Esophagus muscularis mucosa (tissue), 4 donors: ENCODE results near the gene ARID1B. TPM values are rescaled to one million over a fixed set of nuclear protein-coding genes. Genes with fewer than 3 reads are reported as not detected.

Experiments used
- DNase-seq: peaks from one replicate; pipeline ENCODE4 v3.0.0-alpha.2; 2017; ENCODE audit errors: extremely low spot score
- H3K27ac ChIP-seq, 4 donors: fragments of 200-600 bp; sonication (generic); replicated peaks in 1 of 4; 1 replicate in 3 of 4; 2 replicates in 1 of 4; pipeline ENCODE4 v1.5.1; 2016 to 2019; ENCODE audit warnings: mild to moderate bottlenecking in 1 of 4
- H3K27me3 ChIP-seq, 4 donors: fragments of 200-600 bp; sonication (generic); one replicate each; pipeline versions ENCODE4 v1.5.1 to v1.6.0; 2016 to 2019
- H3K36me3 ChIP-seq, 4 donors: fragments of 200-600 bp; sonication (generic); one replicate each; pipeline ENCODE4 v1.5.1; 2016 to 2019
- H3K4me1 ChIP-seq, 4 donors: fragments of 200-600 bp; sonication (generic); one replicate each; pipeline ENCODE4 v1.5.1; 2016 to 2019
- H3K4me3 ChIP-seq, 4 donors: fragments of 200-600 bp; sonication (generic); 1 replicate in 2 of 4; 2 replicates in 2 of 4; pipeline ENCODE4 v1.5.1; 2016 to 2019; ENCODE audit warnings: mild to moderate bottlenecking in 4 of 4, moderate library complexity in 1 of 4
- H3K9me3 ChIP-seq, 4 donors: fragments of 200-600 bp; sonication (generic); 1 replicate in 3 of 4; 2 replicates in 1 of 4; pipeline ENCODE4 v1.5.1; 2016 to 2019
- EP300 ChIP-seq: sonication (generic); formaldehyde crosslinking; IDR thresholded peaks from one replicate; pipeline ENCODE4 v1.6.1; 2017; ENCODE audit warnings: antibody characterized with exemption
- POLR2A ChIP-seq: fragments of 450-650 bp; IDR thresholded peaks from one replicate; pipeline ENCODE4 v1.6.1; 2017; ENCODE audit warnings: antibody characterized with exemption, moderate library complexity, mild to moderate bottlenecking, low read depth
- POLR2AphosphoS5 ChIP-seq, 2 donors: sonication (generic); formaldehyde crosslinking; IDR thresholded peaks; one replicate each; pipeline ENCODE4 v1.6.1; 2017; ENCODE audit warnings: antibody characterized with exemption in 2 of 2
- WGBS: methylation state at CpG from one replicate; pipeline ENCODE4 v1.1.5; 2018; 5-methylcytosine and 5-hydroxymethylcytosine counted together
- intact Hi-C: fragments of 100-400 bp; cut with DNase I; formaldehyde crosslinking; loops from one replicate; pipeline ENCODE4 v1.15.1; 2023
- total RNA-seq, 4 donors: library from RNA; depleted of rRNA; stranded (reverse); fragments of >200 nt; gene quantifications; one replicate each; pipeline versions ENCODE4 v1.1.0 to v1.2.1, GENCODE V29; 2016
- TF ChIP-seq, protein P1 (sequence below), 3 experiments: fragments of 200-600 bp in 2 of 3; fragments of 450-650 bp in 1 of 3; sonication (generic) in 2 of 3; IDR thresholded peaks; one replicate each; pipeline ENCODE4 v1.5.1; 2017 to 2019; ENCODE audit warnings: antibody characterized with exemption in 3 of 3, mild to moderate bottlenecking in 2 of 3, moderate library complexity in 1 of 3

The ARID1B gene
- total RNA-seq, 4 donors from 2014 or later: 55.0 to 87.2 (median 72.7) TPM

DNA sequence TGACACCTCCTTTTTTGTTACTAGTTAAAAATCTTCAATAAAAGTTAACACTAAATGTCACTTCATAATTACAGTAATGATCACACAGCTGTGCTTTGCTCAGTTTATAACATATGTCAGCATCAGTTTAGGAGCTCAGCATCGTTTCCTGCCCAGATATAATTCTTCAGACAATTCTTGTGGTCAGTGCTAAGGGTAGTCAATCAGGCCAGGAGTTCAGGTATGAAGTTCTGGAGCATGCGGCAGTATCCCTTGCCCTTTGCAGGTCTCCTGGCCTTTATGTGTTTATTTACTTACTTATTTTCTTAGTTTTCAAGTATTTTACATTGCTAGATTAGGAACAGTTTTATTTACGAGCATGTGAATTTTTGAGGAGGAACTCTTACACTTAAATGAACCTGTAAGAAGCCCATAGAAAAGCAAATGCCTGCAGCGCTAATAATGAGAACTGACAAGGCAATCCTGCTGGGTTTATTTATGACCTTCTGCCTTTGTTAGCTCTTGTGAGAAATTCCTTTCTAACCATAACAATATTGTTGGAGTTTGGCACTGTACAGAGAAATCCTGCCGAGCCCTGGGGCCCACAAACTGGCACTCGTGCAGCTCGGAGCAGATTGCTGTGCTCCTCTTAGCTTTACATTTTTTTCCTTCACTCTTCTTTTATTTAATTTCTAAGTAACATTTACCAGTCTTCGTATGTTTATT is 293.4 kb downstream of the ARID1B start:
- DNase-seq: no peak
- no peaks in the 10 kb centered on the region for H3K36me3 ChIP-seq
- no peak overlapping the region for H3K4me3 ChIP-seq
- 39% methylated on average over 8 of the region's 8 CpGs for WGBS
- peak overlapping the region in 1 of 4 donors; percentile 3 for H3K27ac ChIP-seq
- intact Hi-C loops: no loop called here
- H3K9me3 ChIP-seq: no peaks in the 10 kb centered on the region
- TF ChIP-seq EP300 (no peak), POLR2A (no peak), POLR2AphosphoS5 (IDR thresholded peaks at IDR 0.05) (no peak)
- TF ChIP-seq, protein P1, sequence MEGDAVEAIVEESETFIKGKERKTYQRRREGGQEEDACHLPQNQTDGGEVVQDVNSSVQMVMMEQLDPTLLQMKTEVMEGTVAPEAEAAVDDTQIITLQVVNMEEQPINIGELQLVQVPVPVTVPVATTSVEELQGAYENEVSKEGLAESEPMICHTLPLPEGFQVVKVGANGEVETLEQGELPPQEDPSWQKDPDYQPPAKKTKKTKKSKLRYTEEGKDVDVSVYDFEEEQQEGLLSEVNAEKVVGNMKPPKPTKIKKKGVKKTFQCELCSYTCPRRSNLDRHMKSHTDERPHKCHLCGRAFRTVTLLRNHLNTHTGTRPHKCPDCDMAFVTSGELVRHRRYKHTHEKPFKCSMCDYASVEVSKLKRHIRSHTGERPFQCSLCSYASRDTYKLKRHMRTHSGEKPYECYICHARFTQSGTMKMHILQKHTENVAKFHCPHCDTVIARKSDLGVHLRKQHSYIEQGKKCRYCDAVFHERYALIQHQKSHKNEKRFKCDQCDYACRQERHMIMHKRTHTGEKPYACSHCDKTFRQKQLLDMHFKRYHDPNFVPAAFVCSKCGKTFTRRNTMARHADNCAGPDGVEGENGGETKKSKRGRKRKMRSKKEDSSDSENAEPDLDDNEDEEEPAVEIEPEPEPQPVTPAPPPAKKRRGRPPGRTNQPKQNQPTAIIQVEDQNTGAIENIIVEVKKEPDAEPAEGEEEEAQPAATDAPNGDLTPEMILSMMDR (IDR thresholded peaks at IDR 0.05): no peak
- H3K4me1 ChIP-seq: peaks cover 33 to 68% (median 58%) of the 10 kb centered on the region in 4 donors
- no peaks in the 10 kb centered on the region for H3K27me3 ChIP-seq

DNA sequence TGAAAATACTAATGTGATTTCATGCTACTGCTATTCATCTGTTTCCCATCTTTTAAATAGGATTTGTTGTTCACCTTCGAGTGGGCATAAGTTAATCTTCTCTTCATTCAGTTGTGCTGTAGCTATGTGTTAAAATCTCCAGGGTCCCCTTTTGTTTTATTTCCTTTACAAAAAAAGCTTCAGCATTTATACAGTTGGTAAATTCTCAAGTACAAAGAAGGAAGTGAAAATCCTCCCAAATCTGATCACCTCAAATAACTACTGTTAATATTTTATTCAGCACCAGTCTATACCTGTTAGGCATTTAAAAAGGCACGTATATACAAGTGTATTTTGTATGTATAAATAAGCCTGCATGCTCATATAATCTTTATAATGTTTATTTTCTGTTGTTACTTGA is 294.9 kb downstream of the ARID1B start:
- intact Hi-C loops: no loop called here
- Histone ChIP-seq H3K4me3 (no peak overlapping the region), H3K36me3 (no peaks in the 10 kb centered on the region), H3K4me1 (peaks cover 29 to 63% (median 53%) of the 10 kb centered on the region in 4 donors), H3K27ac (no peak overlapping the region), H3K9me3 (no peaks in the 10 kb centered on the region), H3K27me3 (no peaks in the 10 kb centered on the region)
- no peak for DNase-seq
- TF ChIP-seq POLR2A (no peak), POLR2AphosphoS5 (IDR thresholded peaks at IDR 0.05) (no peak), EP300 (no peak)
- TF ChIP-seq, protein P1 (IDR thresholded peaks at IDR 0.05): no peak
- WGBS: 73% methylated on average over 2 of the region's 2 CpGs

DNA sequence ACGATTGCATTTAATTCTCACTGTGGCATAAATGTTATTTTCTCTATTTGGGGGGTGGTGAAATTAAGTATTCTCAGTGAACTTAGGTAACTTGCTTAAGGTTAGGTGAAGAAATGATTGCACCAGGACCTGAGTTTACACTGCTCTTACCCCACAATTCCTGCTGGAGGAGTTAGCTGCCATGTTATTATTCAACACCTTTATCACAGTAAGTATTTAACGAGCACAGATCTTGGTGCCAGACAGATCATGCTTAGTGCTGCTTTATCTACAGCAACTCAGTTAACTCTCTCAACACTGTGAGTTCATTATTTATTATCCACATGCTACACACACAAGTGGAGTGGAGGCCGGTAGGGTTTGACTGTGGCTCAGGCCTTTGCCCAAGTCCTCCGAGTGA is 296.4 kb downstream of the ARID1B start:
- WGBS: 76% methylated on average over 4 of the region's 4 CpGs
- DNase-seq: no peak
- no peak for TF ChIP-seq EP300
- H3K27ac ChIP-seq: no peak overlapping the region
- peaks cover 18 to 52% (median 42%) of the 10 kb centered on the region in 4 donors for H3K4me1 ChIP-seq
- H3K4me3 ChIP-seq: no peak overlapping the region
- no peaks in the 10 kb centered on the region for H3K27me3 ChIP-seq
- intact Hi-C loops: no loop called here
- H3K36me3 ChIP-seq: no peaks in the 10 kb centered on the region
- no peaks in the 10 kb centered on the region for H3K9me3 ChIP-seq

DNA sequence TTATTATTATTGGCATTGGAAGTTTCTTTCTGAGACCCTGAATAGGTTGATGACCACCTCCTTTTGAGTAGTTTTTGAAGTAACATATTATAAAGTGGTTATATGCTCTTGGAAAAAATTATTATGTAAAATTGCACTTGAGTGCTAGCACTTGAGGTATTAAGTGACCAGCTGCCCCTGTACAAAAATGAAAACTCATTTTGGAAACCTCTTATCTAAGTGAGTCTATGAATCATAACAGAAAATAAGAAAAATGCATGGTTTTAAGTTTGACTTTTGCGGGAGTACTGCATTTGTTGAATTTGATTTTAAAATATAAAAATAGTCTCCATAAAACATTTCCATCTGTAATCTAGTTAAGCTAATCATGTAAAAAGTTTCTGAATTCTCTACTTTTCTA is 297.8 kb downstream of the ARID1B start:
- intact Hi-C loops: no loop called here
- TF ChIP-seq, protein P1 (IDR thresholded peaks at IDR 0.05): no peak
- no peak for TF ChIP-seq POLR2AphosphoS5 (IDR thresholded peaks at IDR 0.05)
- TF ChIP-seq POLR2A: no peak
- TF ChIP-seq EP300: no peak
- 77% methylated on average over 1 of the region's 1 CpG for WGBS

DNA sequence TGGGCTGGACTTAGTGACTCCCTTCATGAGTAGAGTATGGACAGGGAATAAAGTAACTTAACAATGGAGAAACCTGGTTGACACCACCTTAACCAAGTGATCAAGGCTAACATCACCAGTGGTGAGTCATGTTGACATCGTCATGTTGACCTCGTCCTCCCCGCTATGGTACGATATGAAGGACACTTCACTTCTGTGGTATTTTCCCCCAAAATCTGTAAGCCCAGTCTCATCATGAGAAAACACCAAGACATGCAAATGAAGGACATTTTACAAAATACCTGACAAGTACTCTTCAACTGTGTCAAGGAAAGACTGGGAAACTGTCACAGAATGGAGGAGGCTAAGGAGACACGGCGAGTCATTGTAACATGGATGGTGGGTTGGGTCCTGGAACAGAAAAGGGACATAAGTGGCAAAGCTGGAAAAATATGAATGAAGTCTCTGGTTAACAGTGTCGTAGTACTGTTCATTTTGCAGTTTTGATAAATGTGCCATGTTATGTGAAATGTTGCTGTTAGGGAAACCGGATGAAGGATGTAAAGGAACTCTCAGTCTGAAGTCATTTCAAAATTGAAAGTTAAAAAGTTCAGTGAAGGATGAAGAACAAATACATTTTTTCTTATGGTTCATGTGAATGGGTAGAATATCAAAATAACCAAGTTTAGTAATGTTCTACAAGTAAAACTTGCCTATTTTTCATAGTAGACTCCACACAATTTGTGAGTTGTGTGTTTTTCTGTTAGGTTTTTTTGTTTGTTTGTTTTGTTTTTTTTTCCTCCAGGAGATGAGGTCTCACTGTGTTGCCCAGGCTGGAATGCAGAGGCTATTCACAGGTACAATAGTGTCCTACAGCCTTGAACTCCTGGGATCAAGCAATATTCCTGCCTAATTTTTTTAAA is 298.6 kb downstream of the ARID1B start:
- intact Hi-C loops: no loop called here

More for the DNA sequence above, 297.8 kb downstream of the ARID1B start:
- no peaks in the 10 kb centered on the region for H3K36me3 ChIP-seq
- H3K27me3 ChIP-seq: no peaks in the 10 kb centered on the region
- DNase-seq: no peak
- H3K4me3 ChIP-seq: no peak overlapping the region
- no peak overlapping the region for H3K27ac ChIP-seq
- no peaks in the 10 kb centered on the region for H3K9me3 ChIP-seq
- H3K4me1 ChIP-seq: peaks cover 15 to 47% (median 34%) of the 10 kb centered on the region in 4 donors

More for the DNA sequence above, 298.6 kb downstream of the ARID1B start:
- no peak for DNase-seq
- 86% methylated on average over 8 of the region's 8 CpGs for WGBS
- no peaks in the 10 kb centered on the region for H3K36me3 ChIP-seq
- no peak for TF ChIP-seq EP300
- TF ChIP-seq POLR2AphosphoS5 (IDR thresholded peaks at IDR 0.05): no peak
- H3K9me3 ChIP-seq: no peaks in the 10 kb centered on the region
- H3K4me3 ChIP-seq: no peak overlapping the region
- no peaks in the 10 kb centered on the region for H3K27me3 ChIP-seq
- H3K27ac ChIP-seq: no peak overlapping the region
- H3K4me1 ChIP-seq: peaks cover 8 to 47% (median 27%) of the 10 kb centered on the region in 4 donors
